Uterus (tissue), 2 donors: Measurements from ENCODE around the gene PEG3.

Experiments
- CTCF ChIP-seq, 4 experiments: fragments of 200-600 bp in 2 of 4; fragments of 450-650 bp in 2 of 4; sonication (generic) in 2 of 4; IDR thresholded peaks; one replicate each; pipeline ENCODE4 v1.5.1; 2016 to 2019; ENCODE audit warnings: antibody characterized with exemption in 4 of 4, mild to moderate bottlenecking in 2 of 4, moderate library complexity in 1 of 4
- POLR2A ChIP-seq, 2 donors: fragments of 450-650 bp; IDR thresholded peaks; one replicate each; pipeline ENCODE4 v1.6.1; 2016; ENCODE audit warnings: antibody characterized with exemption in 2 of 2, mild to moderate bottlenecking in 1 of 2, moderate library complexity in 1 of 2

- TF ChIP-seq CTCF (IDR thresholded peaks at IDR 0.05) = no peak
- TF ChIP-seq POLR2A (IDR thresholded peaks at IDR 0.05) = no peak
These were observed 17.8 kb downstream of the PEG3 start for GRCh38 chr19:56822755-56823154.
